Transverse colon (tissue), 4 donors: ENCODE data around the gene B4GALT2. TPM values are rescaled to one million over a fixed set of nuclear protein-coding genes. Genes with fewer than 3 reads are reported as not detected.

Experiments
- DNase-seq: peaks from one replicate; pipeline ENCODE4 v3.0.0-alpha.2; 2019
- H3K27ac ChIP-seq, 4 donors: fragments of 200-600 bp; sonication (generic); 2 replicates each; pipeline ENCODE4 v1.5.1; 2016 to 2018; ENCODE audit warnings: inconsistent platforms in 4 of 4
- H3K27me3 ChIP-seq: fragments of 200-600 bp; sonication (generic); 2 replicates; pipeline ENCODE4 v1.5.1; 2017; ENCODE audit warnings: inconsistent platforms
- H3K36me3 ChIP-seq, 4 donors: fragments of 200-600 bp; sonication (generic); 2 replicates each; pipeline ENCODE4 v1.5.1; 2017 to 2019; ENCODE audit warnings: inconsistent platforms in 4 of 4
- H3K4me1 ChIP-seq, 4 donors: fragments of 200-600 bp; sonication (generic); 2 replicates each; pipeline ENCODE4 v1.5.1; 2017 to 2020; ENCODE audit warnings: inconsistent platforms in 4 of 4
- H3K4me3 ChIP-seq, 4 donors: fragments of 200-600 bp; sonication (generic); 1 replicate in 1 of 4; 2 replicates in 3 of 4; pipeline versions ENCODE4 v1.5.1 to v1.6.1; 2017 to 2019; ENCODE audit warnings: inconsistent platforms in 4 of 4
- H3K9me3 ChIP-seq, 2 donors: fragments of 200-600 bp; sonication (generic); 2 replicates each; pipeline ENCODE4 v1.5.1; 2017 to 2019; ENCODE audit warnings: inconsistent platforms in 2 of 2
- EP300 ChIP-seq: sonication (generic); formaldehyde crosslinking; IDR thresholded peaks from one replicate; pipeline ENCODE4 v1.6.1; 2017; ENCODE audit warnings: antibody characterized with exemption, low read depth
- POLR2A ChIP-seq: fragments of 450-650 bp; IDR thresholded peaks from one replicate; pipeline ENCODE4 v1.6.1; 2016; ENCODE audit warnings: antibody characterized with exemption, mild to moderate bottlenecking, moderate library complexity
- POLR2AphosphoS5 ChIP-seq, 3 donors: sonication (generic); formaldehyde crosslinking; IDR thresholded peaks; one replicate each; pipeline ENCODE4 v1.6.1; 2016; ENCODE audit warnings: antibody characterized with exemption in 3 of 3
- WGBS, 2 donors: methylation state at CpG; one replicate each; pipeline ENCODE4 v1.1.5; 2018; ENCODE audit warnings: low coverage in 1 of 2; 5-methylcytosine and 5-hydroxymethylcytosine counted together
- in situ Hi-C, 4 donors: fragments of 200-750 bp; cut with MboI; loops; one replicate each; pipeline versions ENCODE4 v1.15.0 to v1.15.1; 2017; ENCODE audit warnings: low sequenced_read_pairs in 3 of 4, low pct_ligation_motif_present in 1 of 4, low pct_unique_long_range_greater_than_20kb in 1 of 4
- intact Hi-C: fragments of 100-400 bp; cut with DNase I; formaldehyde crosslinking; loops from one replicate; pipeline ENCODE4 v1.15.1; 2023; ENCODE audit warnings: low total_unique reads
- total RNA-seq, 4 donors: library from RNA; depleted of rRNA; stranded (reverse); fragments of >200 nt; gene quantifications; one replicate each; pipeline ENCODE4 v1.1.0, GENCODE V29; 2016
- TF ChIP-seq, protein P1 (sequence below), 5 experiments: fragments of 200-600 bp in 3 of 5; fragments of 450-650 bp in 2 of 5; sonication (generic) in 3 of 5; IDR thresholded peaks; 1 replicate in 2 of 5; 2 replicates in 3 of 5; pipeline ENCODE4 v1.5.1; 2016 to 2017; ENCODE audit warnings: antibody characterized with exemption in 5 of 5, inconsistent platforms in 3 of 5, mild to moderate bottlenecking in 2 of 5, moderate library complexity in 1 of 5

Gene B4GALT2
- total RNA-seq, 4 donors from 2014 or later: 16.5 to 19.5 (median 18.6) TPM

GRCh38 chr1:43994794-43995790 lies 16.1 kb downstream of the B4GALT2 start:
- H3K27me3 ChIP-seq: no peaks in the 10 kb centered on the region
- H3K36me3 ChIP-seq: no peaks in the 10 kb centered on the region
- 71 to 76% methylated on average over 4 to 15 of the region's 15 CpGs for WGBS, 2 donors
- no peak overlapping the region for H3K4me3 ChIP-seq
- intact Hi-C loops: no loop called here
- H3K27ac ChIP-seq: peak overlapping the region in 1 of 4 donors; percentile 33
- in situ Hi-C loops: loop anchor here in 1 of 4 donors (10.0 kb wide), 1 partner anchor 50 kb away; no protein-coding TSS in a partner anchor
- TF ChIP-seq, protein P1, sequence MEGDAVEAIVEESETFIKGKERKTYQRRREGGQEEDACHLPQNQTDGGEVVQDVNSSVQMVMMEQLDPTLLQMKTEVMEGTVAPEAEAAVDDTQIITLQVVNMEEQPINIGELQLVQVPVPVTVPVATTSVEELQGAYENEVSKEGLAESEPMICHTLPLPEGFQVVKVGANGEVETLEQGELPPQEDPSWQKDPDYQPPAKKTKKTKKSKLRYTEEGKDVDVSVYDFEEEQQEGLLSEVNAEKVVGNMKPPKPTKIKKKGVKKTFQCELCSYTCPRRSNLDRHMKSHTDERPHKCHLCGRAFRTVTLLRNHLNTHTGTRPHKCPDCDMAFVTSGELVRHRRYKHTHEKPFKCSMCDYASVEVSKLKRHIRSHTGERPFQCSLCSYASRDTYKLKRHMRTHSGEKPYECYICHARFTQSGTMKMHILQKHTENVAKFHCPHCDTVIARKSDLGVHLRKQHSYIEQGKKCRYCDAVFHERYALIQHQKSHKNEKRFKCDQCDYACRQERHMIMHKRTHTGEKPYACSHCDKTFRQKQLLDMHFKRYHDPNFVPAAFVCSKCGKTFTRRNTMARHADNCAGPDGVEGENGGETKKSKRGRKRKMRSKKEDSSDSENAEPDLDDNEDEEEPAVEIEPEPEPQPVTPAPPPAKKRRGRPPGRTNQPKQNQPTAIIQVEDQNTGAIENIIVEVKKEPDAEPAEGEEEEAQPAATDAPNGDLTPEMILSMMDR (IDR thresholded peaks at IDR 0.05): peak in 4 of 5 experiments; percentile 13 to 40 (median 32)
- TF ChIP-seq EP300: no peak
- peak; percentile 37 for DNase-seq
- H3K9me3 ChIP-seq: no peaks in the 10 kb centered on the region
- H3K4me1 ChIP-seq: peaks cover 5 to 23% (median 17%) of the 10 kb centered on the region in 4 donors

- intact Hi-C loops (no loop called here), in situ Hi-C loops (loop anchor here in 1 of 4 donors (10.0 kb wide), 1 partner anchor 49 kb away; no protein-coding TSS in a partner anchor)
- H3K4me1 ChIP-seq: peaks cover 0 to 16% (median 8%) of the 10 kb centered on the region in 4 donors
- H3K27me3 ChIP-seq: no peaks in the 10 kb centered on the region
- peak overlapping the region in 1 of 4 donors; percentile 68 for H3K27ac ChIP-seq
- TF ChIP-seq POLR2AphosphoS5 (IDR thresholded peaks at IDR 0.05) (no peak), EP300 (no peak), POLR2A (no peak)
- TF ChIP-seq, protein P1 (IDR thresholded peaks at IDR 0.05): no peak
- H3K36me3 ChIP-seq: no peaks in the 10 kb centered on the region
- no peak overlapping the region for H3K4me3 ChIP-seq
- 80 to 88% methylated on average over 2 to 21 of the region's 21 CpGs for WGBS, 2 donors
- DNase-seq: no peak
- no peaks in the 10 kb centered on the region for H3K9me3 ChIP-seq
Measured at GRCh38 chr1:43995984-43996732, 17.1 kb downstream of the B4GALT2 start.

- no peaks in the 10 kb centered on the region for H3K36me3 ChIP-seq
- TF ChIP-seq POLR2AphosphoS5 (IDR thresholded peaks at IDR 0.05) (no peak), EP300 (no peak), POLR2A (no peak)
- TF ChIP-seq, protein P1 (IDR thresholded peaks at IDR 0.05): no peak
- no peak overlapping the region for H3K4me3 ChIP-seq
- no peaks in the 10 kb centered on the region for H3K27me3 ChIP-seq
- in situ Hi-C loops (loop anchor here in 1 of 4 donors (10.0 kb wide), 1 partner anchor 48 kb away; no protein-coding TSS in a partner anchor), intact Hi-C loops (no loop called here)
- peak overlapping the region in 2 of 4 donors; percentile 37 to 68 for H3K27ac ChIP-seq
- no peaks in the 10 kb centered on the region for H3K9me3 ChIP-seq
- H3K4me1 ChIP-seq: peaks cover 0 to 16% (median 7%) of the 10 kb centered on the region in 4 donors
- WGBS, 2 donors: 44 to 92% methylated on average over 3 to 6 of the region's 6 CpGs
- no peak for DNase-seq
Measured at GRCh38 chr1:43996733-43997115, 17.7 kb downstream of the B4GALT2 start.
